IPS DF 6.9 (cell line): ENCODE data around the gene PRDM4.

Experiments
- DNase-seq: peaks from one replicate; pipeline ENCODE4 v3.0.0-alpha.2; 2013; ENCODE audit warnings: low read depth, low spot score
- H3K27ac ChIP-seq: one replicate; pipeline ENCODE4 v1.5.1; 2013; ENCODE audit warnings: low read length, control low read depth
- H3K27me3 ChIP-seq: 2 replicates; pipeline ENCODE4 v1.6.1; 2013; ENCODE audit warnings: mild to moderate bottlenecking, low read length; ENCODE audit not compliant: control insufficient read depth, insufficient read depth
- H3K36me3 ChIP-seq: 2 replicates; pipeline ENCODE4 v1.6.1; 2013; ENCODE audit warnings: low read length; ENCODE audit not compliant: control insufficient read depth, insufficient read depth
- H3K4me1 ChIP-seq: 2 replicates; pipeline ENCODE4 v1.6.1; 2013; ENCODE audit warnings: low read length; ENCODE audit not compliant: control insufficient read depth, insufficient read depth
- H3K4me3 ChIP-seq: 2 replicates; pipeline ENCODE4 v1.5.1; 2013; ENCODE audit warnings: mild to moderate bottlenecking, low read length
- H3K9me3 ChIP-seq: 2 replicates; pipeline ENCODE4 v1.6.1; 2013; ENCODE audit warnings: low read length, inconsistent platforms; ENCODE audit not compliant: control insufficient read depth, insufficient read depth
- WGBS: extraction: QIAGEN DNeasy Blood & Tissue Kit; methylation state at CpG from one replicate; pipeline ENCODE4 v1.1.7; 2013; ENCODE audit warnings: mixed read lengths, missing lambda C conversion rate; ENCODE audit not compliant: insufficient read length, insufficient coverage; 5-methylcytosine and 5-hydroxymethylcytosine counted together

The PRDM4 gene

DNA sequence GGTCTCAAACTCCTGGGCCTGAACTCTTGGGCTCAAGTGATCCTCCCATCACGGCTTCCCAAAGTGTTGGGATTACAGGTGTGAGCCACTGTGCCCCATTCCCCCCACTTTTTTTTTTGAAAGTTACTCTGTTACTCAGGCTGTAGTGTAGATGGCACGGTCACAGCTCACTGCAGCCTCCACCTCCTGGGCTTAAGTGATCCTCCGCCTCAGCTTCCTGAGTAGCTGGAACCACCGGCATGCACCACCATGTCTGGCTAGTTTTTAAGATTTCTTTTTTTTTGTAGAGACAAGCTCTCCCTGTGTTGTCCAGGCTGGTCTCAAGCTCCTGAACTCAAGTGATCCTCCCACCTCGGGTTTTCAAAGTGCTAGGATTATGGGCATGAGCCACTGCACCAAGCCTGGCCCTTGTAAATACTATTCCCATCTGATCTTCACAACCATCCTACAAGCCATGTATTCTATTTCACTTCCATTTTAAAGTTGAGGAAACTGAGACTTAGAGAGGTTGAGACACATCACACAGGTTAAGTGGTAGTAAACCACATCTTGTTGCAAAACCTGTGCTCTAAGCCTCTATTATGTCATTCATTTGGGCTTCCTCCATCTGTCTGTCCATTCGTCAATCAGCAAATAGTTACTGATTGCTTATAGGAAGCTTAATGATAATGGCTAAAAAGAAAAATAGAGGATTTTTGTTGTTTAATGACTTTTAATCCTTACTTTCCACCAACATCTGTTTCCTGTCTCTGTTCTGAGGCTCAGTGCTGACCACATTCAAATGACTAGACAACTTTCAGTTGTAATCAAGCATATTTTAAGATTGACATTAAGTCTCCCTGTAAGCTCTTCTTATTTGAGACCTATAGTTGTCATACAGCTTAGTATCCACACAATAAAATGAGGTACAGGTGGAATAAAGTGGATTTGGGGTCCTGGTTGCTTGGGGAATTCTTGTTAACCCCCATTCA lies 22.8 kb upstream of the PRDM4 start:
- Histone ChIP-seq H3K9me3 (no peaks in the 10 kb centered on the region), H3K27ac (no peak overlapping the region), H3K4me1 (no peaks in the 10 kb centered on the region), H3K36me3 (no peaks in the 10 kb centered on the region), H3K4me3 (no peak overlapping the region), H3K27me3 (no peaks in the 10 kb centered on the region)
- DNase-seq = no peak
- no CpG with 5 or more reads among the region's 6 CpGs for WGBS

DNA sequence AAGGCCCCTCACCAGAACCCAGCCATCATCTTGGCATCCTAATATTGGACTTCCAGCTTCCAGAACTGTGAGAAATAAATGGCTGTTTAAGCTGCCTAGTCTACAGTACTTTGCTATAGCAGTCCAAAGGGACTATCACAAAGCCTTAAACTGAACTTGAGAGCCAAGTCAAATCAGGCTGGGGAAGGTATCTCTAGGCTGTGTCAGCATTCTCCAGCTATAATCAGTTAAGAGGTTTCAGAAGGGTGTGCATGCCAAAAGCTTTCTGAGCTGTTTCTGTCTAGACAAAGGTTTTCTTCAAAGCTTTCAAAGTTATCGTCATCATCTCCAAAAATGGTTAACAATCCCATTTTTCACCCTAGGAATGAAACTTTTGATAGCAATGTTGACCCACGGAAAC lies 21.1 kb upstream of the PRDM4 start:
- no CpG with 5 or more reads among the region's 2 CpGs for WGBS
- no peak for DNase-seq
- no peaks in the 10 kb centered on the region for H3K36me3 ChIP-seq
- no peaks in the 10 kb centered on the region for H3K4me1 ChIP-seq
- no peaks in the 10 kb centered on the region for H3K9me3 ChIP-seq
- H3K27ac ChIP-seq = no peak overlapping the region
- no peak overlapping the region for H3K4me3 ChIP-seq
- H3K27me3 ChIP-seq = peaks cover under 1% of the 10 kb centered on the region; the same call in 1 of the 2 replicates

DNA sequence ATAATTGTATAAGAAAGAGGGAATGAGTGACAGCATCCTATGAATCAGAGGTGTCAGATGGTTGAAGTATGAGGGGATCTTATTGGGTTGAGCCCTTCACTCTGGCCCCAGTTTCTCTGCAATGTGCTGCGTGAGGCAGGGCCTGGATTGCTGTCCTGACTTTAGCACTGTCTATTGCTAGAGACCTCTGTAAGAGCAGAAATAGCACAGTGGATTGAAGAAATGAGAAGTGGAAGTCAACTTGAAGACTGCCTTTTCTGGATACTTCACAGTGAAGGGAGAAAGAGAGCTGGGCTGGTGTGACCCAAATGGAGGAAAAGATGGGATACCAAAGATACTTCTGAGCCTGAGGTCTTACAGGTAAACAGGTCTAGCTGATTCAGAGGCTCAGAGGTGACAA lies 19.4 kb upstream of the PRDM4 start:
- Histone ChIP-seq H3K27ac (no peak overlapping the region), H3K9me3 (no peaks in the 10 kb centered on the region), H3K4me1 (no peaks in the 10 kb centered on the region), H3K27me3 (peaks cover 12% of the 10 kb centered on the region; the same call in 1 of the 2 replicates), H3K4me3 (no peak overlapping the region), H3K36me3 (no peaks in the 10 kb centered on the region)
- no CpG with 5 or more reads among the region's 1 CpG for WGBS
- DNase-seq = no peak

DNA sequence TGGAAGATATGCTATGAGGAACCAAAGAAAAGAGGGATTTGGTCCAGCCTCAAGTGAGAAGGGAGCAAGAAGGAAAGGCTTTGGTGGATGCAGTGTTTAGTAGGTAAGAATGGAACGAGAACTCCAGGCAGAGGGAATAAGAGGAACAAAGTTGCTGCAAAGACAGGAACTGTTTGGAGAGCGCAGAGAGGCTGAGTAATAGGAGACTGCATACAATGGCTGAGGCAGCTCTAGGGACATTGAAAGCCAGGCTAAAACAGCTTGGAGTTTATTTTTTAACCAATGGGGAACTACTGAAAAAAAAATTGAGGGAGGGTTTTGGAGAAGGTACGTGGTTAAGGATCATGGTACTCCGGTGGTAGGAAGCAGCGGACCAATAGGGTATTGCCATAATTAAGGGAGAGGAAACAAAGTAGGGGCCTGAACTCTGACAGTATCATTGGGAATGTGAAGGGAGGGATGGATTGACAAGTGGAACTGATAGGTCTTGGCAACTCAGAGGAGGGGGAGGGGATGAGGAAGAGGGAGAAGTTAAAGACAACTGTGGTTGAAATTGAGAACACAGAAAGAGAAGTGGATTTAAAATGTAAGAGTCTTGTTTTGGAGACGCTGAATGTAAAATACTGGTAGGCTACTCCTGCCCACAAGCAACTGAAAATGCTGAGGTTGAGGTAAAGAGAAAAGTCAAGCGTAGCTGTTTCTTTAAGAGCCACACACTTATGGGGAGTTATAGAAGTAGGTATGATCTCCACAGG lies 18.3 kb upstream of the PRDM4 start:
- no peaks in the 10 kb centered on the region for H3K36me3 ChIP-seq
- 100% methylated on average over 2 of the region's 7 CpGs for WGBS
- no peak overlapping the region for H3K27ac ChIP-seq
- H3K27me3 ChIP-seq = peaks cover 21% of the 10 kb centered on the region
- H3K9me3 ChIP-seq = no peaks in the 10 kb centered on the region
- no peak overlapping the region for H3K4me3 ChIP-seq
- DNase-seq = no peak
- no peaks in the 10 kb centered on the region for H3K4me1 ChIP-seq

DNA sequence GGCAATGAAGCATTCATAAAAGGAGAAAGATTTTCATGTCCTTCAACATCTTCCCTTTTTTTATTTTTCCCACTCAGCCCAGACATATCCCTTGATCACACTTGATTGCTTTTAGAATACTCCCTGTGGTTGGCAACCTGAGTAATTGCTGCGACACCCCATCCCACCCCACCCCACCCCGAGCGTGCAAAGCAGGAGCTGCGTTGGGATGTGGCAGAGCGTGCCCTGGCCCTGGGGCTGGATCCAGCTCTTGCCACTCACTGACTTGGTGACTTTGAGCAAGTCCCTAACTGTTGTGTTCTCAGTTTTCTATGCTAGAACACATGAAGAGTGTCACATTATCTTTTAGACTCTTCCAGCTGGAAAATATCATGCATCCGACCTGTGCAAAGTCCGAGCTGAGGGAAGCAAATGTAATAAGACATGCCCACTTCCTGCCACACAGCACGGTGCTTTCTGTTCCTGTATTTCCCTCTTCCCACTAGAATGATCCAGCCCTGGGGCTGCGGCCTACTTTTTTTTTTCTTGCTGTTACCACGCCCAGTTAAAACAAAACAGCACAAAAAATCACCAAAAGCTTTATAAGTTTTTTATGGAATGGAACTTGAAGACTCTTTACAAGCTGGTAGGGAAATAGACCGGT lies 17.6 kb upstream of the PRDM4 start:
- WGBS = no CpG with 5 or more reads among the region's 11 CpGs

DNA sequence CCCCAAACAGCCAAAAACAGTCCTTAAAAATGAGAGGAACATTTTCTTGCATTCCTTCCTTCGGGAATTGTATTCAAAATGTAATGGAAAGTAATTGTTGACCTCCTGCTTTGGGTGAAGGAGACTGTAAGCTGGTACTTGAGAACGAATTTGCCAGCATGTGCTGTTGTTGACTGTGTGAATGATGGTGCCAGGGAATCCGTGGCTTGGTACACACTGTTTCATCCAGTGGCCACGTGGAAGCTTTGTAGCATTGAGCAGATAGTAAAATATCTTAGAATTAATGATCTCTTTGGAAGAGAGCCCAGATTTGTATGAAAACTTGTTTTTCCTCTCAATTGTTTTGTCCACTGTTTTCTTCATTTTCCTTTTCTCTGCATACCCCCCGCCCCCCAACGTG lies 15.2 kb upstream of the PRDM4 start:
- WGBS = no CpG with 5 or more reads among the region's 6 CpGs
- Histone ChIP-seq H3K36me3 (no peaks in the 10 kb centered on the region), H3K27ac (no peak overlapping the region), H3K4me1 (no peaks in the 10 kb centered on the region), H3K9me3 (no peaks in the 10 kb centered on the region), H3K27me3 (peaks cover 24% of the 10 kb centered on the region), H3K4me3 (no peak overlapping the region)
- DNase-seq = no peak

More for the DNA sequence above, 17.6 kb upstream of the PRDM4 start:
- H3K4me1 ChIP-seq = no peaks in the 10 kb centered on the region
- H3K27ac ChIP-seq = no peak overlapping the region
- H3K36me3 ChIP-seq = no peaks in the 10 kb centered on the region
- peaks cover 24% of the 10 kb centered on the region for H3K27me3 ChIP-seq
- H3K9me3 ChIP-seq = no peaks in the 10 kb centered on the region
- DNase-seq = no peak
- no peak overlapping the region for H3K4me3 ChIP-seq

DNA sequence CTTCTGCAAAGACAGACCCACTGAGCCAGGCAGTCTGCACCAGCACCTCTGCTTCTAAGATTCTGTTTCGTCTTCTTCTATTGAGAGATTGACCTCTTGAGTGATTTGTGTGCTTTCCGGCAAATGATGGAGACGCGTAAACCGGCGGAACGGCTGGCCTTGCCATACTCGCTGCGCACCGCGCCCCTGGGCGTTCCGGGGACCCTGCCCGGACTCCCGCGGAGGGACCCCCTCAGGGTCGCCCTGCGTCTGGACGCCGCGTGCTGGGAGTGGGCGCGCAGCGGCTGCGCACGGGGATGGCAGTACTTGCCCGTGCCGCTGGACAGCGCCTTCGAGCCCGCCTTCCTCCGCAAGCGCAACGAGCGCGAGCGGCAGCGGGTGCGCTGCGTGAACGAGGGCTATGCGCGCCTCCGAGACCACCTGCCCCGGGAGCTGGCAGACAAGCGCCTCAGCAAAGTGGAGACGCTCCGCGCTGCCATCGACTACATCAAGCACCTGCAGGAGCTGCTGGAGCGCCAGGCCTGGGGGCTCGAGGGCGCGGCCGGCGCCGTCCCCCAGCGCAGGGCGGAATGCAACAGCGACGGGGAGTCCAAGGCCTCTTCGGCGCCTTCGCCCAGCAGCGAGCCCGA lies 14.3 kb upstream of the PRDM4 start:
- peak; percentile 61 for DNase-seq
- Histone ChIP-seq H3K9me3 (no peaks in the 10 kb centered on the region), H3K36me3 (no peaks in the 10 kb centered on the region), H3K4me3 (peak overlapping the region; percentile 33; the same call in 1 of the 2 replicates), H3K27ac (no peak overlapping the region), H3K27me3 (peaks cover 24% of the 10 kb centered on the region), H3K4me1 (no peaks in the 10 kb centered on the region)
- no CpG with 5 or more reads among the region's 66 CpGs for WGBS

DNA sequence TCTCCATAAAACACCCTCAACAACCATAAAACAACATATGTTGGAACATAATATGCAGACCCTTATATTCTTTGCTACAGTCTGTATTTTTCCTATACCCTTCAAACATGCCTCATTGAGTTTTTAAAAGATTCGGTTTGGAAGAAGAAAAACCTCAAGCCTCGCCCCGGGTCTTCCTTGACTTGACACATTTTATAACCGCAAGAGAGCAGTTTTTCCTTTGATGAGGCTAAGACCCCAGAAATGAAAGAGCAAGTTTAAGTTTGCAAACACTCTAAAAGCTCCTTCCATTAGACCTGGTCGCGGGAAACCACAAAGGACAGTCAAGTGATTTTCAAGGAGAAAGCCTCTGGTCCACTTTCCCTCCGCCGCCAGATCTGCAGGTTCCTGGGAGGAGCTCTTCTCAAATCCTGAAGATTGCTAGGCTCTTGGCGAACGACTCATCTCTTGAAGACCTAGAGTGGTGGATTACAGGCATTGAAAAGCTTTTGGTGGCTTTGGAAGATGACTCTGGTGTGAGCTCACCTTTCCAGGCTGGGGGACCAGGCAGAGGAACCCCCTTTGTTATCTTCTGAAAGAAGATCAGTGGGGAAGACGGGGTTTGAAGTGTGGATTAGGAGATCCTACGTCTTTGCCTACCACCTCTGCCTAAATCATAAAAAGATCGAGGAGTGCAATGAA lies 13.6 kb upstream of the PRDM4 start, which contains the start of gene ASCL4:
ASCL4 (plus strand) TSS at position 356 of the 681 bp plus-strand sequence. CDS start 515 bp downstream, outside the sequence.
- DNase-seq = no peak
- no peak within 1 kb of the TSS for H3K27ac ChIP-seq
- no peaks in the 10 kb centered on the region for H3K9me3 ChIP-seq
- peaks cover 24% of the 10 kb centered on the region for H3K27me3 ChIP-seq
- H3K36me3 ChIP-seq = no peaks in the 10 kb centered on the region
- H3K4me3 ChIP-seq = peak within 1 kb of the TSS; percentile 33; the same call in 1 of the 2 replicates
- no CpG with 5 or more reads among the region's 13 CpGs for WGBS
- no peaks in the 10 kb centered on the region for H3K4me1 ChIP-seq

DNA sequence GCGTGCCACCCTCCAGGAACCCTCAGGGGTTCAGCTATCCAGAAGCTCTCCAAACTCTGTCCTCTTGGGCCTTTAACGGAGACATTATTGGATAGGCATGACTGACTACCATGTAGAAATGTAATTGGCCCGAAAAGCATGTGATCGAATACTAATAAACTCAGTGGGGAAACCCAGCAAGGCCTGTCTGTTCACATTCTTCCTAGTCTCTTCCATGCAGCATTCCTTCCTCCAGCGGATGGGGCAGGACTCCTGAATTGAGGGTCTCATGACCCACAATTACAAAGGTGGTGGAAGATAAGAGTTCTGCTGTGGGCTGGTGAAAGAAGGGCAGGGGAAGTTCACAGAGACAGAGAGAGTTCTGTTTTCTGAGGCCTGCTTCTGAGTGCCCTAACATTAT lies 6.5 kb upstream of the PRDM4 start:
- no peak overlapping the region for H3K27ac ChIP-seq
- H3K4me3 ChIP-seq = no peak overlapping the region
- H3K36me3 ChIP-seq = no peaks in the 10 kb centered on the region
- no peaks in the 10 kb centered on the region for H3K4me1 ChIP-seq
- H3K27me3 ChIP-seq = no peaks in the 10 kb centered on the region
- H3K9me3 ChIP-seq = no peaks in the 10 kb centered on the region
- no peak for DNase-seq
- WGBS = no CpG with 5 or more reads among the region's 5 CpGs
